Osteocyte (in vitro differentiated cells): ENCODE results near the gene LARGE1. TPM values are rescaled to one million over a fixed set of nuclear protein-coding genes. Genes with fewer than 3 reads are reported as not detected.

Experiments
- DNase-seq: peaks from one replicate; pipeline ENCODE4 v3.0.0; 2021; ENCODE audit warnings: mixed read lengths; ENCODE audit not compliant: unreplicated experiment; ENCODE audit errors: extremely low spot score
- H3K27ac Mint-ChIP-seq: one replicate; pipeline ENCODE4 v1.8.0; 2021; ENCODE audit warnings: mild to moderate bottlenecking, mixed read lengths; ENCODE audit not compliant: unreplicated experiment
- H3K27me3 Mint-ChIP-seq: one replicate; pipeline ENCODE4 v1.8.0; 2021; ENCODE audit warnings: mixed read lengths; ENCODE audit not compliant: unreplicated experiment
- H3K36me3 Mint-ChIP-seq: one replicate; pipeline ENCODE4 v1.8.0; 2021; ENCODE audit warnings: mixed read lengths; ENCODE audit not compliant: unreplicated experiment
- H3K4me1 Mint-ChIP-seq: one replicate; pipeline ENCODE4 v1.8.0; 2021; ENCODE audit warnings: mixed read lengths; ENCODE audit not compliant: unreplicated experiment
- H3K4me3 Mint-ChIP-seq: one replicate; pipeline ENCODE4 v1.8.0; 2021; ENCODE audit warnings: mild to moderate bottlenecking, moderate library complexity, mixed read lengths; ENCODE audit not compliant: unreplicated experiment
- H3K9me3 Mint-ChIP-seq: one replicate; pipeline ENCODE4 v1.8.0; 2021; ENCODE audit warnings: mixed read lengths; ENCODE audit not compliant: unreplicated experiment
- CTCF ChIP-seq: fragments of 200-600 bp; sonication (generic); IDR thresholded peaks from 2 replicates; pipeline ENCODE4 v1.5.0; 2021; ENCODE audit warnings: antibody characterized with exemption, mild to moderate bottlenecking, moderate library complexity
- total RNA-seq: library from RNA; stranded (reverse); gene quantifications from 2 replicates; pipeline ENCODE4 v1.2.1, GENCODE V29; 2021

The LARGE1 gene
- total RNA-seq, 1 donor from 2014 or later = 17.6 TPM

- H3K4me3 Mint-ChIP-seq = no peak overlapping the region
- no peaks in the 10 kb centered on the region for H3K36me3 Mint-ChIP-seq
- no peaks in the 10 kb centered on the region for H3K4me1 Mint-ChIP-seq
- no peaks in the 10 kb centered on the region for H3K27me3 Mint-ChIP-seq
- DNase-seq = no peak
- no peak overlapping the region for H3K27ac Mint-ChIP-seq
- H3K9me3 Mint-ChIP-seq = peaks cover 7% of the 10 kb centered on the region
- TF ChIP-seq CTCF = no peak
Measured at GRCh38 chr22:33563220-33563964, 356.9 kb downstream of the LARGE1 start.

- Mint-ChIP-seq H3K9me3 (peaks cover 7% of the 10 kb centered on the region), H3K27ac (no peak overlapping the region), H3K4me3 (no peak overlapping the region)
Measured at GRCh38 chr22:33562501-33562900, 357.8 kb downstream of the LARGE1 start.

GRCh38 chr22:33561149-33561807 lies 359.0 kb downstream of the LARGE1 start:
- Mint-ChIP-seq H3K27ac (no peak overlapping the region), H3K4me3 (no peak overlapping the region), H3K36me3 (no peaks in the 10 kb centered on the region), H3K27me3 (no peaks in the 10 kb centered on the region), H3K4me1 (no peaks in the 10 kb centered on the region), H3K9me3 (peaks cover 7% of the 10 kb centered on the region)
- DNase-seq = no peak
- no peak for TF ChIP-seq CTCF

More at GRCh38 chr22:33562501-33562900, 357.8 kb downstream of the LARGE1 start:
- no peak for TF ChIP-seq CTCF
- no peaks in the 10 kb centered on the region for H3K27me3 Mint-ChIP-seq
- H3K4me1 Mint-ChIP-seq = no peaks in the 10 kb centered on the region
- no peak for DNase-seq
- H3K36me3 Mint-ChIP-seq = no peaks in the 10 kb centered on the region

- no peak for DNase-seq
- H3K9me3 Mint-ChIP-seq = no peaks in the 10 kb centered on the region
- H3K27ac Mint-ChIP-seq = no peak overlapping the region
- no peak for TF ChIP-seq CTCF
- H3K36me3 Mint-ChIP-seq = no peaks in the 10 kb centered on the region
- H3K4me1 Mint-ChIP-seq = no peaks in the 10 kb centered on the region
- H3K4me3 Mint-ChIP-seq = no peak overlapping the region
- H3K27me3 Mint-ChIP-seq = no peaks in the 10 kb centered on the region
Measured at GRCh38 chr22:33557836-33558235, 362.4 kb downstream of the LARGE1 start.

GRCh38 chr22:33555814-33556522 lies 364.3 kb downstream of the LARGE1 start:
- no peaks in the 10 kb centered on the region for H3K36me3 Mint-ChIP-seq
- no peak for DNase-seq
- H3K4me1 Mint-ChIP-seq = no peaks in the 10 kb centered on the region
- TF ChIP-seq CTCF = no peak
- H3K9me3 Mint-ChIP-seq = no peaks in the 10 kb centered on the region
- H3K4me3 Mint-ChIP-seq = no peak overlapping the region
- no peak overlapping the region for H3K27ac Mint-ChIP-seq
- H3K27me3 Mint-ChIP-seq = no peaks in the 10 kb centered on the region
